GM19395 (cell line): ENCODE results near the gene OAT.

Experiments
- ATAC-seq: cut with Tn5 transposase; IDR thresholded peaks from one replicate; pipeline ENCODE4 v1.9.1; 2021; ENCODE audit warnings: mild to moderate bottlenecking, moderate library complexity; ENCODE audit not compliant: unreplicated experiment

OAT gene

DNA sequence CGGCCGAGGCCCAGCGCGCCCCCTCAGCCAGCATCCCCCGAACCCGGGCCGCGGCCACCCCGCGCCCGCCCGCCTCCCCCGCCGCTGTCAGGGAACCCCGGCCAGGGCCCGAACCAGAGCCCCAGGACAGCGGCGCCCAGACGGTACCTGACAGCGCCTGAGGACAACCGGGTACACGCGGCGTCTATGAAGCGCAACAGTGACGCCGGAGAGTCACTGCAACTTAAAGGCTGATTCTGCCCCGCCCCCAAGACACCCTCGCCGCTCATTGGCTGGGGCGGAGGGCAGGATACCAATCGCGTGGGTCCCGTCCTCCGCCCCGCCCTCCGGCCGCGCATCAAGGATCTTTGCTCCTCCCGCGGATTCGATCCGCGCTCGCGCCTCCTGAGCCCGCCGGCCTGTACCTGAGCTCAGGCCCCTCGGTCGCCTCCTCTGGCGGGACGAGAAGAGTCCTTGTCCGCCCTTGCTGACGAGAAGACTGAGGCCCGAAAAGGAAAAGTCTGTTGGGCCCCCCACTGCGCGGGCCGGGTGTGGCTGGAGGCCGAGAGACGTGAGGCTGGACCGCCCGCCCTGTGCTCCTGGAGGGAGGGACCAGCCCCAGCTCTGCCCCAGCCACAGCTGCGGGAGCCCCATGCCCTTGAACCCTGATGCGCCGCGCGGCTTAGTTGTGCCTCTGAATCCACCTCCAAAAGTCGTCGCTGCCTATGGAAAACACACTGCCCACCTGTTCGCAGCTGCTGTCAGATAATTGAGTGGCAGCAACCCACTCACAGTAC is at the start of gene OAT:
Gene OAT (minus strand): TSS at position 198 of the 776 bp plus-strand sequence. CDS start 6,752 bp downstream, outside the sequence.
- peak; percentile 98 for ATAC-seq

DNA sequence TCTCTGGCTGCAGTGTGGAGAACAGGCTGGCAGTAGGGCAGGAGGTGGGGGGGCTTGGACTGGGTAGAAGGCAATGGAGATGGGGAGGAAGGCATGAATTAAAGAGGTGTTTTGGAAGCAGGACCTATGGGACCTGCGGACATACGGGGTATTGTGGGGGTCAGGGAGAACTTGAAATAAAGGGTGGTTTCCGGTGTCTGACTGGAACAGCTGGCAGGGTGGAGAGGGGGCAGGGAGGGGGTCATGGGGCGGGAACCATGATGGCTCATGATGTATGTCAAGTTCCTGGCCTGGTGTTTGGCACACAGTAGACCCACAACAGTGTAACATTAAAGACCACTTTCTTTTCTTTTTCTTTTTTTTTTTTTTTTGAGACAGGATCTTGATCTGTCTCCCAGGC is 48.4 kb upstream of the OAT start:
- no peak for ATAC-seq

DNA sequence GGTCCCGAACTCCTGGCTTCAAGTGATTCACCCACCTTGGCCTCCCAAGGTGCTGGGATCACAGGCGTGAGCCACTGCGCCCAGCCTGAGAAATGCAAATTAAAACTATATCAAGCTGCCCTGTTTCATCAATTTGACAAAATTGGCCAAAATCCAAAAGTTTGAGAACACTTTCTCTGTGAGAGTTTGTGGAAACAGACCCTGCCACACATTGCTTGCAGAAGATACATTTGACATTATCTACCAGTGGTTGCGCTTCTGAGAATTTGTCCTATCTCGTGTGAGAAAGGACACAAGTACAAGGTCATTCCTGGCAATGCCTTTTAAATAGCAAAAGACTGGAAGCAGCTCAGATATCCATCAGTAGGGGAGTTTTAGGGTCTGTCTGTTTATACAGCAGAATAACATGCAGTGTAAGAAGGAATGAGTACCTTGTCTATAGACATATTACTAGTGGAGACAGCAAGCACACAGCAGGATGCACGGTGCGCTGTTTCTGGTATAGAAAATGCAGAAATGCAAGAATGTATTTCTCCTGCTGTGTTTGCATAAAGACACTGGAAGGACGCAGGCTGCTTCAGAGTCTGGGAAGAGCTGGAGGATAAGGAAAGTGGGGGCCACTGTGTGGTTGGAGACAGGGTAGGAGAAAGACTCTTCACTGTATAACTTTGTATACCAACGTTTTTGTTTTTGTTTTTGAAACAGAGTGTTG is 47.2 kb upstream of the OAT start:
- no peak for ATAC-seq

DNA sequence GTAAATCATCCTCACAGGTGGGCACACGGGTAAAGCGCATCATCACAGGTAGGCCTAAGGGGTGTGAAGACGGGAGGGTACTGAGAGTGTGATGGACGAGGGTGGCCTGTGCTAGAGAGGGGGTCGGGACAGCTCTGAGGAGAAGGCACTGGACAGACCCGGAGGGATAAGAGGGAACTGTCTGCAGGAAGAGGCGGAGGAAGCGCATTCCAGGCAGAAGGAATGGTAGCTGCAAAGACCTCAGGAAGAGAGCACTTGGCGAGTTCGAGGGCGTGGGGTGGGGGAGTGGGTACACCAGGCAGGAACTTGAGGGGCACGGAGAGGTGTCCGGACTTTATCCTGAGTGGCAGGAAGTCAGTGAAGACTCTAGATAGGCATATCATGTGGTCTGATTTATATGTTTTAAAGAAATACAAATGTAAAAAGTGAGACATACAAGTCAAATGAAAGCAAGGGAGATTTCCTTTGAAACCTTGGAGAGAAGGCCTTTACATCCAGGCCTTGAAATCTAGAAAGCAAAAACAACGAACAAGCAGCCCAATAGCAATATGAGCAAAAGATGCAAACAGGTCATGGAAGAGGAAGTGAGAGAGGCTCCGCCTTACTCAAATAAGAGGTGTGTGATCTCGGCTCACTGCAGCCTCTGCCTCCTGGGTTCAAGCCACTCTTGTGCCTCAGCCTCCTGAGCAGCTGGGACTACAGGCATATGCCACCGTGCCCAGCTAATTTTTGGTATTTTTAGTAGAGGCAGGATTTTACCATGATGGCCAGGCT is 46.5 kb upstream of the OAT start:
- no peak for ATAC-seq

DNA sequence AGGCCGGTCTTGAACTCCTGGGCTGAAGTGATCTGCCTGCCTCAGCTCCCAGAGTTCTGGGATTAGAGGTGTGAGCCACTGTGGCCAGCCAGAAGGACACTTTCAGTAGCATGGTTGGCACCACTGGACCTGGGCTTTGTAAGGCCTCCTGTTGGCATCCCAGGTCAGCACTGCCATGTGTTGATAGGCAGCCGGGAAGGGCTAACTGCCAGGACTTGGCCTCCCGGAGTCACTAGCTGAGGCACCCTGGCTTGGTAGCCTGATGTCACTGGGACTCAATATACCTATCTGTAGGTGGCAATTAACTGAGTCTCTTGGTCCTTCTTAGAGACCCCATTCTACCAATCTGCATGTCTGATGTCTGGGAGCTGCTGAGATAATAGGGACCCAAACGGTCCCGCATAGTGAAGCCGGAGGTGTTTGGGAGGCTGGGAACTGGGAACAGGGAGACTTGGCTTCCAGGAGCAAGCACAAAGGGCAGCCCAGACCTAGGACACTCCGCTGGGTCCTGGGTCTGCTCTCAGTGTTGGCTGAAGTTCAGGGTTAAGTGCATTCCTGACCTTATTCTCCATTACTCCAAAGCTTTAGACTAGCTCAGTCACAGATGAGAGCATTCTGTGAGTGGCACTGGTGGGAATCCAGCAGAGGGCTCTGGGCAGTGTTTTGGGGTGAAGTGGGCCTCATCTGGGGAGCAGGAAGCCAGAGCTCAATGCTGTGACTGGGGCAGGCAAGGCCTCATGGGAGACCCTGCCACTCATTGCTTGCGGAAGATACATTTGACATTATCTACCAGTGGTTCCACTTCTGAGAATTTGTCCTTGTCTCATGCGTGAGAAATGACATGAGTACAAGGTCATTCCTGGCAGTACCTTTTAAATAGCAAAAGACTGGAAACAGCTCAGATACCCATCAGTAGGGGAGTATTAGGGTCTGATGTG is 45.6 kb upstream of the OAT start:
- no peak for ATAC-seq

DNA sequence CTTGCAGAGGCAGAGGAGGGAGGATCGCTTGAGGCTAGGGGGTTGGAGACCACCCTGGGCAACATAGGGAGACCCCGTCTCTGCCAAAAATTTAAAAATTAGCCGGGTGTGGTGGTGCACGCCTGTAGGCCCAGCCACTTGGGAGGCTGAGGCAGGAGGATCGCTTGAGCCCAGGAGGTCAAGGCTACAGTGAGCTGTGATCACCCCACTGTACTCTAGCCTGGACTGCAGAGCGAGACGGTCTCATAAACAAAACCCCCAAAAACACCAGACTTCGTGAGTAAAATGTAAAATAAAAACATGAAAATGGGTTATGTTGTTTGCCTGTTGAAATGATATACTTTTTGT is 43.6 kb upstream of the OAT start:
- no peak for ATAC-seq

GRCh38 chr10:124461642-124462347 is 43.1 kb upstream of the OAT start, which contains the start of gene LHPP:
TSS of gene LHPP (plus strand) at chr10:124461823. CDS start at chr10:124461863, 40 bp downstream.
- peak; percentile 95 for ATAC-seq

- ATAC-seq, result no peak
Observed at GRCh38 chr10:124460144-124460543, 41.4 kb upstream of the OAT start.

DNA sequence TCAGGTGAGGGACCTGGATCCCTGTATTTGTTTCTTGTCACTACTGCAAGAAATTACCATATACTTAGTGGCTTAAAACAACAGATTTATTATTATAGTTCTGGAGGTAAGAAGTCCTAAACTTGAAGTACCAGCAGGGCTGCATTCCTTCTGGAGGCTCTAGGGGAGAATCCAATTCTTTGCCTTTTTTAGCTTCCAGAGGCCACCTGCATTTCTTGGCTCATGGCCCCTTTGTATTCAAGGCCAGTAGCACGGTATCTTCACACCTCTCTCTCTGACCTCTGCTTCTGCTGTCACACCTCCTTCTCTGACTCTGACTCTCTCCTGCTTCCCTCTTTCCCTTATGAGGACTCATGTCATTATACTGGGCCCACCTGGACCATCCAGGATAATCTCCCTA is 40.7 kb upstream of the OAT start:
- no peak for ATAC-seq

GRCh38 chr10:124458889-124459288 is 40.2 kb upstream of the OAT start:
- no peak for ATAC-seq

DNA sequence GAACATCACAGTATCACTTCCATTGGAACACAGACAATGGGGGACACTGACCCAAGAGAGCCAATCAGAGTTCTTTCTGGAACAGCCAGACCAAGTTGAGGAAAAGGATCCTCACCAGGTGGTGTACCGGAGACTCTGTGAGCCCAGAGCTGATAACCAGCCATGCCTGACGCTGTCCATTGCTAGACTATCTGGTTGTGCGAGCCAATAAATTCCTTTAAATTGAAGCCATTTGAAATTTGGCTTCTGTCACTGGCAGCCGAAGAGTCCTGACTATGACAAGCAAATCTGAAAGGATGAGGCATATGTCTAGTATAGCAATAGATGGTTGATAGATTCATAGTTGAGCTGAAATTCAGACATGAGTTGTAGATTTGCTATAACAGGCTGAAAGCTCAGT is 39.8 kb upstream of the OAT start:
- no peak for ATAC-seq

DNA sequence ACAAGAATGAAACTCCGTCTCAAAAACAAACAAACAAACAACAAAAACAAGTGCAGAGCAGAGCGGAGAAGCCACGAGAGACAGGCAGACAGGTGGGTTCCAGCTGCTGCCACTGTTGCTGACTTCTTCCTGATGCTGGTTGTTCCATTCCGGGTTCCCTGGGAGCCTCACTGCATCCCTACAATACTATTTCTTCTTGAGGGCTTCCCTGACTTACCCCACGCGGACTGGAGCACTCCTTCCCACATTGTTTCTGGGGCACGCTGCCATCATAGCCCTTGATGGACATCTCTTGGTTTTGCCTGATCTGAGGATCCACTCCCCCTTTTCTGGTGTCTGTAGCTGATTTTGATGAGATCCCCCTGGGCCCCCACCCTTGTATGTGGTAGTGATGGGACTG is 36.7 kb upstream of the OAT start:
- ATAC-seq, result no peak

GRCh38 chr10:124453960-124454610 is 35.4 kb upstream of the OAT start:
- ATAC-seq, result no peak

GRCh38 chr10:124451276-124451675 is 32.6 kb upstream of the OAT start:
- ATAC-seq, result no peak

DNA sequence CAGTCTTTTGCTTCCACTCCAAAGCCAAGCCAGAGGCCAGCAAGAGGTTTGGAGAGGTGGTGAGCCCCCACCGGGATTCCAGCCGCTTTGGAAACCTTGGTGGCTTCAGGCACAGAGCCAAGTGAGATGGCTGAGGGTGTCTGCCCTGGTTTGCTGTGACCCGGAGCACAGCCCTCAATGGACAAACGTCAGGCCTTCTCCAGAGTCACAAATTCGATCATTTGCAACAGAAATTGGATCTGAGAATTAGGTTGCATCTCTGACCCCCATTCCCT is 32.0 kb upstream of the OAT start:
- no peak for ATAC-seq

DNA sequence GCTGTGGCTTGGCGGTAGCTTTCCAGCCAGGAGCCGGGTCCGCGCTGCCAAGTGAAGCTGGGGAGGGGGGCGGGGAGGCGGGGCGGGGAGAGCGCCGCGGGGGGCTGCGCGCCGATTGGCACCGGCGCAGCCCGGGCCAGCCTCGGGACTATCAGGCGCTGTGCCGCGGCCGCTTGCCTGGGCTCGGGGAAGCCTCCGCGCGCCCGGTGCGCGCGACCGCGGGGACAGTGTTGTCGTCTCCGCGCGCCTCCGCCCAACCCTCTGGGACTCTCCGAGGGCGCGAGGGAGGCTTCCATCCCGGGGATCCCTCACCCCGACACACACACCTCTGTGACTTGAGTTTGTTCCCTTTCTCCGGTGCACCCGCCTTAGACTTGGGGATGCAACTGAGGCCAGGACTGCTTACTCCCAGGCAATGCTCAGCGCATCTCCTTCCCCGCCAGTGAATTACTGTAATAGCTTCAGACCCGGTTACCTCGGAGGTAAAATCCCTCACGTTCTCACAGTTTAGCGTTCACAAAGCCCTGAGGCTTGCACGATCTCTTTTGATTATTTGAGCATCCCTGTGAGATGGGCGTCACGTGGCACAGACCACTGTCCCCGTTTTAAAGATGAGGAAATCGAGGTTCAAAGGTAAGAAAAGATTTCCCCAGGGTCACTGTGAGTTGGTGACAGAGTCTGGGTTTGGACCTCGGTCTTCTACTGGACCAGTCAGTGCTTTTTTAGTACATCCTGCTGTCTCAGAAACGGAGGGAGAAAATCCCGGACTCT is 31.5 kb upstream of the OAT start, which contains the start of gene NKX1-2:
Gene NKX1-2 (minus strand): TSS at position 24 of the 771 bp plus-strand sequence. CDS start 92 bp downstream, outside the sequence.
- no peak for ATAC-seq

DNA sequence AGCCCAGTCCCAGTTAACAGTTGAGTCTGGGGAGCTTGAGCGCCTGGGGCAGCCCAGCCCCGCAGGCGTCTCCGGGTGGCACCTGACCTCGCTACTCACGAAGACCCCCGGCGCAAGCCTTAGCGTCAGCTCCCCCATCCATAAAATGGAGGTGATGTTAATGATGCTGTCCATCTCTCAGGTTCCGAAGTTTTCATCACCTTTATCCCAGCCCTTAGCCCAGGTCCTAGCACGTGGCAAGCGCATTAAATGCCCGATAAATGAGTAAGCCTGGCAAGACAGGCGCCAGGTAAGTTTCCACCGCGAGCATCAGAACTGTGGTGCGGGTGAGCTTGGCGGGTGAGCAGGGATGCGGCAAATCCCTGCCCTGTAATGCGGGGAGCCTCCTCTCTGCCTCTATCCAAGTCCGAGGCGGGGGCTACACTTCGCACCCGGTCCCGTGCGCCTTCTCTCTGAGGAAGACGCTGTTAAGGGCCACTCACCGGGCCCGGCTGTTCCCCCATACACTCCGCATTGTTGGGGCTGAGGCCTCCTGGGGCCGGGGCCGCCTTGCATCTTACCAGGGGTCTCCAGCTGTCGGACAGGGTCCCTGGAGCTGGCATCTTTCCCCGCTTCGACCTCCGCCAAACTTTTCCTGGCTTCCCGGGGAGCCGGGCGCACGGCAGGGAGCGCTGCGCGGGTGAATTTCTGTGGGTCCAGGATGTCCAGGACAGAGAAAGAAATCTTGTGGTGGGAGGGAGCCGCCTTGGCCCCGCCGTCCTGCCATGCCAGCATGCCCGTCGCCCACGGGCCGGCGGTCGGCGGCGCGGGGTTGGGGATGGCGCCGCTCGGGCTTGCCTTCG is 30.7 kb upstream of the OAT start:
- no peak for ATAC-seq

DNA sequence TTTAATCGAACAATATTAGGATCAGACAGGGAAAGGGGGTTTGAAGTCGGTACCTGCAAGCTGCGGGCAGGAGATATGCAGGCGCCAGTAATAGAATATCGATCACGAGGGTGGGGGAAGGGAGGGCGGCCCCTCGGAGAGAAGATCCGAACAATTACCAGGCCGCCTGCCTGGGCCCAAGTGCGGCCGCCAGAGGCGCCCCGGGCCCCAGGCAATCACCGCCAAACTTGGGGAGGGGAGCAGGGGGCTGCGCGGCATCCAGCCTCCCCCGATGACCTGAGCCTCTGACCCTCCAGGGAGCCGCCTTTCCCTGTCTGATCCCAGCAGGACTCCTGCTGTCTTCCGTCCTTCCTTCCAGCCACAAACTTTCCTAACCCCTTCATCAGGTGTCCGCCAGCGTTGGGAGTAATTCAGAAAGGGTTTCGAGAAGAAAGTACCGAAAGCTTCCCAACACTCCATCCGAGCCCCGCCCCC is 30.0 kb upstream of the OAT start:
- ATAC-seq, result no peak
